DMS153 (cell line): Measurements from ENCODE around the gene IRX2.

Experiments used
- DNase-seq: peaks from one replicate; lab custom pipeline; 2025; lab: John Stamatoyannopoulos, UW

IRX2 gene

DNA sequence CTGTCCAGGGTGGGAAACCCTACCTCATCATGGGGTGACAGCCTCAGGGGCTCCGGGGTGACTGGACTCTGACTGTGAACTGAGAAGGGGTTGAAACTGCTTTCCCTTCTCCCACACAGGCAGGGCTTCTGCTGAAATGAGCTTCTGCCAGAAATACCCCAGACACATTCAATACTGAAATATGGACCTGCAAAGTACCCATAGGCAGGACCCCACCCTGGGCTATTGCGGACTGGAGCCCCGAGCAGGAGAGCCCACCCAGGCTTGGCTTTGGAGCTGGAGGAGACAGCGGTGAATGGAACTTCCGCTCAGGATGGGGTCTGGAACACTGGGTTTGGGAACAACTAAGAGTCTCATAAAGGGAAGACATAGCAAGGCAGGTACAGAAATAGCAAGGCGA, 37.5 kb downstream of the IRX2 start:
- DNase-seq: no peak

GRCh38 chr5:2711446-2712425, 39.7 kb downstream of the IRX2 start:
- no peak for DNase-seq

- DNase-seq: no peak
Observed at GRCh38 chr5:2710910-2711309, 40.6 kb downstream of the IRX2 start.

DNA sequence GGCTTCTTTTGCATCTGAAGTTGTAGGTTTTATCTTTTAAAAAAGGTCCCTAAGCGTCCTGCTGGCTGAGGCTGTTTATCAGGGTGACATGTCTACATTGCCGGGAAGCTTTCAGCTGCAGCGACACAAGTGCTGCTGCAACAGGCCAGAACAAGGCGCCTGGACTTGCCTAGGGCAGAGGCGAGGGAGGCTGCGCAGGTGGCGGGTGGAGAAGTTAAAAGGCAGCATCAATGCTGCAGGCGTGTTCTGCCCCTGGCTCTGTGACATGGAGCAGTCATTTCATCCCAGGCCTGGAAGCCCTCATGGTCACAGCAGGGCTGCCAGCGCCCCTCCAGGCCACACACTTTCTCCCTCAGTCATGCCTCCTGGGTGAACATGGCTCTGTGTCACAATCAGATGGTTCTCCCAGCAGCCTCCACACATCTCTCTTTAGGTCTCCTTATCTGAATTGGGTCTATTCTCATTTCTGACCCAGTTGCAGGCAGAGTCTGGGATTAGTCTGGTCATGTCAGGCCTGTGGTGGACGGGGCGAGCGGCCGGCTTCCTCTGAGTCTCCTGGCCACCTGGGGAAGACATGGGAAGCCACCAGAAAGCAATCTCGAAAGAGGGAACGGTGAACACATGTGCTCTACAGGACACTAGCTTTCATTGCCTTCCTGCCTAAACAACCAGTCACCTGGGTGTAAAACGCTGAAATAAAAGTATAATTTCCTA, 41.3 kb downstream of the IRX2 start:
- peak; percentile 22 for DNase-seq

- DNase-seq: no peak
Observed at GRCh38 chr5:2708751-2709150, 42.7 kb downstream of the IRX2 start.

GRCh38 chr5:2708132-2708531, 43.3 kb downstream of the IRX2 start:
- DNase-seq: no peak

DNA sequence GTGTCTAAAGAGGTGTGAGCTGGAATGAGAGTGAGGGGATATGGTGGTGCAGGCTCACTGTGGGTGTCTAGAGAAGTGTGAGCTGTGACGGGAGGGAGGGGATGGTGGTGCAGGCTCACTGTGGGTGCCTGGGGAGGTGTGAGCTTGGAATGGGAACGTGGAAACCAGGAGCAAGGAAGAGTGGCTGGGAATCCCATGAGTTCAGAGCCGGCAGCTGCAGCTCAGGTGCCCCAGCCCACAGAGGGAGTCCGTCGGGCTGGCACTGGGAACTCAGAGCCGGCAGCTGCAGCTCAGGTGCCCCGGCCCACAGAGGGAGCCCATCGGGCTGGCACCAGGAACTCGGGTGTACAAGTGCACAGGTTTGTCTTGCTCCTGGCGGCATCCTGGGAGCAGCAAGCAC, 45.6 kb downstream of the IRX2 start:
- no peak for DNase-seq

DNA sequence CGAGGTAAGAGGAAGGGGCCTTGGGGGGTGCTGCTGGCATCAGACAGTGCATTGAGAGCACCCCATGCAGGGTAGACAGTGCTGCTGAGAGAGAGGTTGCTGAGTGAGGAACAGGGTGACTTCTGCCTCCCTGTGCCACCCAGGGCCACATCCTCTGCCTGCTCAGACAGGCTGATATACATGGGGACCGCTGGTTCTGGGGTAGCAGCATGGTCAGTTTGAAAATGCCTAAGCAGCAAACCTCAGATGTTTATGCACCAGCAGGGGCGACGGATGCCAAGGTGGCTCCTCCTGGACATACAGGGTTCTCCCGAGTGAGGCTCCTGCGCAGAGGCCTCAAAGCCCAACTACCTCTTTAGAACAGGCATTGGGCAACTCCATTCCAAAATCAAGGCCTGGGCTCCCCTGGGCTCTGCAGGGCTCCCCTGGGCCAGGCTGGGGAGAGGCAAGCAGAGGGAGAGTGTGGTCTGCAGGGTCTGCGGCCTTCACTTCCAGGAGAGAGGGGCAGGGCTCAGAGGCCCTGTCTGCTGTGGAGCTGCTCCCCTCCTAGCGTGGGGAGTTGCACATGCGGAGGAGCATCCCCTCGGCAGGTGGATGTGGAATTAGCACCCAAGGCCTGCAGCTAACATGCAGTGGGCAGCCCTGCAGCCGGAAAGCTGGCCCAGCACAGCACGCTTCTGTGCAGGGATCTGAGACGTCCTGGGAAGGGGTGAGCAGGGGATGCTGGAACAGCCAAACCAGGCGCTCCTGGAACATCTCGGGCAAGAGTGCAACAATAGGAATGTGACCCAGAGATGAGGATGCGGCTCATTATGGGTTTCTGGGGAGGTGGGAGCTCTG, 46.5 kb downstream of the IRX2 start:
- no peak for DNase-seq

DNA sequence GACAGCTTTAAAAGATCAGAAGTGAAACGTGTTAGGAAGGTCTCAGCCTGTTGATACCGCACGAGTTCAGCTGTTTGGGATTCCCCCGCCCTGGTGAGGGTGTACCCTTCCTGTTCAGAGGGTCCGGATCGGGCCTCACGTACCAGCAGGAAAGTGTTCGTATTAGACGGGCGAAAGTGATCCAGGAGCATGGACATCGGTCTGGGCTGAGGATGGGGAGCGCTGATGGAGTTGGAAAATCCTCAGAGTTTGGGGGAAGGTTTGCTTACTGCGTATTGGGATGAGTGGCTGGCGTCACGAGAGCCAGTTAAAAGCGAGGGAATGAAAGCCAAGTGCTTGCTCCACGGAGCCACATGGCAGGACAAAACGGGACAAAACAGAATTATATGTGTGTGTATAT, 47.4 kb downstream of the IRX2 start:
- no peak for DNase-seq

DNA sequence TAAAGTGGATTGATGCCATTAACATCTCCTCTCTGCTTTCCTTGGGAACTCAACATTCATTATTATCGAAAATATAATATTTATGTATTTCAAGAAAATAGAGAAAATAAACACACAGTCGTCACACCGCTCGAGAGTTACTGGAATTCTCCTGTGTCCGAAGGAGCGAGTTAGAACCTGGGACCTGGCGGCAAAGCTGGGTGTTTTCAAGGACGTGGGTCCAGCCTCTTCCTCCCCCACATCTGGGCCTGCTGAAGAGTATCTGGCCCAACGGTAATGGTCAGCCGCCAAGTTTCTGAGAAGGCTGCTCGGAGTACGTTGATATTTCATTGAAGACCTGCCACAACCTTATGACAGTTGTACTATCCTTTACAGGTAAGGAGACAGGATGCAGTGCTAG, 47.9 kb downstream of the IRX2 start:
- no peak for DNase-seq

- no peak for DNase-seq
Observed at GRCh38 chr5:2703041-2703440, 48.4 kb downstream of the IRX2 start.

- no peak for DNase-seq
Observed at GRCh38 chr5:2702096-2702879, 49.2 kb downstream of the IRX2 start.

DNA sequence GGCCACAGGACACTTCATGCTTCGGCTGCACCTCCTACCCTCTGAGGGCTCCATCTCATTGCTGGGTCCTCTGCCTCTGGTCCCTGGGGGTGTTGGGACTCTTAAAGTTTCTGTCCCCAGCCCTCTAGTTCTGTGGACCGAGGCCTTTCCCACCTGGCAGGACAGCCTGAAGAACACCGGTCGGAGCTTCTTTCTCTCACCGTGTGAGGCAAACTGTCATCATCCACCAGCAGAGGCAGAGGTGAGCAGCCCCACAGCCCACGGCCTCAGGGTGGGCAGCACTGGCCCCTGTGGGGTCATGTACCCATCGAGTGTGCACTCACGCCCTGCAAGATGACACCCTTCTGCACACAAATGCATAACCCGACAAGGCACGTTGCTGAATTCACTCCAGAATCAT, 49.9 kb downstream of the IRX2 start:
- DNase-seq: no peak

GRCh38 chr5:2700876-2701275, 50.6 kb downstream of the IRX2 start:
- DNase-seq: no peak

- DNase-seq: no peak
Observed at GRCh38 chr5:2699686-2700085, 51.8 kb downstream of the IRX2 start.

DNA sequence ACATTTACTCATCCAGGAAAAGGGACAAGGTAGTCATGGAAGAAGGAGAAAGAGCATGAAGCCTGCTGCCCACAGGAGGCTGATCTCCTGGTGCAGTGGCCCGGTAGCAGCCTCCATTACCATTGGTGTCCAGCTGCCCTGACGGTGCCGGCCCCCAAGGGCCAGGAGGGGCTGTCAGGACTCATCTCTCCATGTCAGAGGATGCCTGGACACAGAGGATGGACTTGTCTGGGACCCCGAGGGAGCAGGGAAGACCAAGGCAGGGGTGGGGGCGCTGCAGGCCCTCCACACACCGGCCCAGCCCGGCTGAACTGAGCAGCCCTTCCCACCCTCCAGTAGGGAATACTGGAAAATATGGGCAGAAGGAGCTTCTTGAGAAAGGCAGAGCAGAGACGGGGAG, 52.2 kb downstream of the IRX2 start:
- no peak for DNase-seq

DNA sequence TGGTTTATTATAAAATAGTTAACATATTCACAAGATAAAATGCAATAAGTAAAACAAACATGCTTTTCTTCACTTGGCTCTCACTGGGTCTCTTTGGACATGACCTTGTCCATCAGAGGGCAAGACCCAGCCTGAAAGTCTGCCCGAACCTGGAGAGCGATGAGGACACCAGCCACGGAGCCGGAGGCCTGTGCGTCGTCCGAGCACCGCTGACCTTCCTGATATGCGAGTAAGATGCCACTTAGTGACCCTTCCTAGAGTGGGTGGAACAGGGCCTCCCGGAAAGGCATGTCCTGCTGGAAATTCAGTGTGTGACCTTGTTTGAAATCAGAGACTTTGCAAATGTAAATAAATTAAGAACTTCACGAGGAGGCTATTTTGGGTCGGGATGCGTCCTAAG, 52.9 kb downstream of the IRX2 start:
- no peak for DNase-seq

GRCh38 chr5:2697446-2698200, 53.9 kb downstream of the IRX2 start:
- DNase-seq: no peak

DNA sequence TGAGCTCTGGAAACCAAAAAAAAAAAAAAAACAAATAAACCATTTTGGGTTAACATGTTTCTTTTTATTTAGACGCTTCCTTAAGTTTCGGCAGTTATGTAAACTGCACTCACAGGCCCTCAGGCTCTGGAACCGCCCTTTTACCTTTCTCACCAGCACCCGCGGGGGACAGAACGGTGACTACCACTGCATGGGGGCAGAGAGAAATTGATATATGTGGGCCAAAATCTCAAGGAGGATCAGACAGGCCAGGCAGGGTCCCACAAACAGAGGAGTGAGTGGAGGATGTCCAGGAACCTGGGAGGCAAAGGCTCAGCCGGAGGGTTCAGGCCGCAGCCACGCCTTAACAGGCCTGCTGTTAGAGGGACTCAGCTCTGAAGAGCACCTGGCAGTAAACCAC, 54.4 kb downstream of the IRX2 start:
- DNase-seq: no peak
